HuH-7.5 (cell line): ENCODE measurements around the gene TMEM86B.

Source experiments
- DNase-seq: peaks from one replicate; pipeline ENCODE4 v3.0.0; 2011; ENCODE audit warnings: low spot score

Gene TMEM86B

GRCh38 chr19:55228403-55229031 lies at the start of gene TMEM86B:
TSS of gene TMEM86B (minus strand) at chr19:55228763. CDS start at chr19:55228741, 22 bp downstream.
- DNase-seq, result peak; percentile 98

DNA sequence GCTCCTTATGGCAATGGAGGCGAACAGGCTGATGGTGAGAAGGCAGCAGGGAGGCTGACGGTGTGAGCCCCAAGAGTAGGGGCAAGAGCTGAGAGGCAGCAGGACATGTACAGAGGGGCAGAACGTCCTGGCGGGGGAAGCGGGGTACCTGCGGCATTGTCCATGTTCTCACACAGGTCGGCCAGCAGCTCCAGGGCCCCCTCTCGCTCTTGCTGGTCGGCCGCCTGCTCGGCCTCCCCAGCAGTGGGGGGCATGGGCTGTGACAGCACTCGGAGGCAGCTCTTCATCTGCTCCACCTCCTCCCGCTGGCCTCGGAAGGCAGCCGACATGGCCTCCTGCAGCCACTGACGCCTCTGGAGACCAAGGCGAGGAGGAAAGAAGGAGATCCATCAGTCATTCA lies 48.9 kb upstream of the TMEM86B start:
- no peak for DNase-seq

- DNase-seq, result no peak
Measured at GRCh38 chr19:55276720-55277430, 48.3 kb upstream of the TMEM86B start.

DNA sequence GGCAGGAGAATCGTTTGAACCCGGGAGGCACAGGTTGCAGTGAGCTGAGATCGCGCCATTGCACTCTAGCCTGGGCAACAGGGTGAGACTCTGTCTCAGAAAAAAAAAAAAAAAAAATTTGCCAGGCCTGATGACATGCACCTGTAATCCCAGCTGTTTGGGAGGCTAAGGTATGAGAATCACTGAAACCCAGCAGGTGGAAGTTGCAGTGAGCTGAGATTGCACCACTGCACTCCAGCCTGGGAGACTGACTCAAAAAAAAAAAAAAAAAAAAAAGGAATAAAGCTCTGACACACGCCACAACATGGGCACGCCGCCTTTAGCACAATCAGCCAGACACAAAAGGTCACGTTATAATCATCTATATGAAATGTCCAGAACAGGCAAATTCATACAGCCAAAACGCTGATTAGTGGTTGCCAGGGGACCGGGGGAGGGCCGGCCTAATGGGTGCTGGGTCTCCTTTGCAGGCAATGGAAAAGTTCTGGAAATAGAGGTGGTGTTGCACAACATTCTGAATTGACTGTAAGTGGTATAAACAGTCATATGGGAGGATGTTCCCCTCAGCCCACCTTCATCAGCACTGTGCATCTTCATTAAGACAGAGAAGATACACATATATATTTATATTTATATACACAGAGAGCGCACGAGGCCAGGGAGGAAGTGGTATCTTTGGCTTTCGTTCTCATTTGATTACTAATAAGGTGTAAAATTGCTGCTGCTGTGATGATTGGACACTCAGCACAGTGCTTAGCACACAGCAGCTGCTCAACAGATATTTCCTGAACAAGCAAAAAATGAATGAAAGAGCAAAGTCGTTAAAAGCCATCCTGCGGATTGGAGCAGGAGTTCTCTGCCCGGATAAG lies 47.5 kb upstream of the TMEM86B start:
- no peak for DNase-seq

GRCh38 chr19:55273978-55274707 lies 45.6 kb upstream of the TMEM86B start:
- DNase-seq, result no peak

GRCh38 chr19:55272142-55272541 lies 43.6 kb upstream of the TMEM86B start:
- no peak for DNase-seq

DNA sequence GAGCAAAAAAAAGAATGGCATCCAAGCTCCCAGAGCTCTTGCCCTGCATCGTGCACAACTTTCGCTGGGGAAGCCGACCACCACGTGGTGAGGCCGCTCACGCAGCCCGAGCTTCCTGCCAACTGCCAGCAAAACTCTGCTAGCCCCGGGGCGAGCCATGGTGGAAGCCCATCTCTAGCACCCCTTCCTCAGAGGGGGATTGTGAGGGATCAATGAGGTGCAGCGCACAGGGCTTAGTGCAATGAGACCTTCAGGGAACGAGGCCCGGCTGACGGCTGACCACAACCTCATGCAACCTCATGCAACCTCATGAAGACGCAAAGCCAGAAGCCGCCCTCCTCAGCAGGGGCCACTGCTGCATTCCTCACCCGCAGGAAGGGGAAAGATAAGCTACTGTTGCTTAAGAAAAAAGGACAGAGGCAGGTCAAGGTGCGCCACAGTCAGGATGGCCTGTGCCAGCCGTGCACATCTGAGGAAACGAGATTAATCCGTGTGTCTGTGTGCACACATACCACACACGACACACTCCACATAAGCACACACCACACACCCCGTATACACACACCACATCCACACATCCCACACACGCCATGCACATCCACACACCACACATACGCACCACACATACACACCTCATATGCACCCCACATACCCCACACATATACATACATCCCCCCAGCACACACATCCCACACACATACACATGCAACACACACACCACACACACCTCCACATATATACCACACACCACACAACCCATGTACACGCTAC lies 41.8 kb upstream of the TMEM86B start:
- DNase-seq, result no peak

DNA sequence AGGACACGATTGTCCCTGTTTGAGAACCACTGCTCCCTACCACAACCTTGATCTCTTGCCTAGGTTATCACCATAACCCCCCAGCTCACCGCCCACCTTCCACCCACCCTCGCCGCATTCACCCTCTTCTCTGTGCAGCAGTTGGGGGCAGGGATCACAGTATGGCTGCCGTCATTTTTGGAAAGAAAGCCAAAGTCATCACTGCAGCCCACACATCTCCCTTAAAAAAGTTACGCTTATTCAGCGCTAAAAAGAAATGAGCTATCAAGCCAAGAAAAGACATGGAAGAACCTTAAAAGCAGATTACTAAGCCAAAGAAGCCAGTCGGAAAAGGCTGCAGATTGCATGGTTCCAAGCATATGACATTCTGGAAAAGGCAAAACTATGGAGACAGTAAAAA lies 40.7 kb upstream of the TMEM86B start:
- DNase-seq, result no peak

DNA sequence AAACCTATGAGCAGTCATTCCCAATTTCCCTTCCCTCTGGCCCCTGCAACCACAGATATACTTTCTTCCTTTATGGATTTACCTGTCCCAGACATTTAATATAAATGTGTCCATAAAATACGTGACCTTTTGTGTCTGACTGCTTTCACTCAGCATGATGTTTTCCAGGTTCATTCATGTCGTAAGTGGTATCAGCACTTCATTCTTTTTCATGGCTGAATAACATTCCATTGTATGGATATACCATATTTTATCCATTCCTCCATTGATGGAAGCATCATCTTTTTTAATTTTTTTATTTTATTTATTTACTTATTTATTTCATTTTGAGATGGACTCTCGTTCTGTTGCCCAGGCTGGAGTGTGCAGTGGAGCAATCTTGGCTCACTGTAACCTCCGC lies 38.3 kb upstream of the TMEM86B start:
- DNase-seq, result no peak

- DNase-seq, result no peak
Measured at GRCh38 chr19:55266404-55266803, 37.8 kb upstream of the TMEM86B start.

DNA sequence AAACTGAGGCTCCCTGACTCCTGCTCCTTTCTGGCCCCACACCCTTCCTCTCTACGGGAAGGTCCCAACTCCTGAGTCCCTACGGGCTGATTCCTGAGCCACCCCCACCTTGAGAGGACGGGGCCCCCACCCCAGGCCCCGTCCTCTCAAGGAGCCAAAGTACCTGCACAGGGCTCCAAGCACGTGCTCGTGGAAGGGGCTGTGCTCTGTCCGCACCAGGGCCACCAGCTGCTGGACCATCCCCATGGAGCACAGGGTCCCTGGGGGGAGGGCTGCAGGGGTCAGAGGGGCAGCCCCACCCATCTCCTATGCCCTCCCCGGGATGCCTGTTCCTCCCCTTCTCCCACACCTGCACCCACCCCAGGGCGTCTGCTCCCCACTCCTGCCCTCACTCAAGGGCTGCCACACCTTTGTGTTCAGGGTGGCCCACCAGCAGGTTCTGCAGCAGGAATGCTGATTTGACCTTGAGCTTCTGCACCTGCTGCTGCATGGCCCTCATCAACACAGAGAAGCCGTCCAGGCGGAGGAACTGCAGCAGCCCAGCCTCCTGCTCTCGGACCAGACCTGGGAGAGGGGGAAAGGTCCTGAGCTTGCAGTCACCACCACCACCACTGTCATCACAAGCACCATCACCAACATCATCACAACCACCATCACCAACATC lies 37.3 kb upstream of the TMEM86B start:
- no peak for DNase-seq

GRCh38 chr19:55265173-55265572 lies 36.6 kb upstream of the TMEM86B start:
- DNase-seq, result no peak

GRCh38 chr19:55264531-55264930 lies 36.0 kb upstream of the TMEM86B start:
- DNase-seq, result no peak

GRCh38 chr19:55262359-55262758 lies 33.8 kb upstream of the TMEM86B start:
- no peak for DNase-seq

DNA sequence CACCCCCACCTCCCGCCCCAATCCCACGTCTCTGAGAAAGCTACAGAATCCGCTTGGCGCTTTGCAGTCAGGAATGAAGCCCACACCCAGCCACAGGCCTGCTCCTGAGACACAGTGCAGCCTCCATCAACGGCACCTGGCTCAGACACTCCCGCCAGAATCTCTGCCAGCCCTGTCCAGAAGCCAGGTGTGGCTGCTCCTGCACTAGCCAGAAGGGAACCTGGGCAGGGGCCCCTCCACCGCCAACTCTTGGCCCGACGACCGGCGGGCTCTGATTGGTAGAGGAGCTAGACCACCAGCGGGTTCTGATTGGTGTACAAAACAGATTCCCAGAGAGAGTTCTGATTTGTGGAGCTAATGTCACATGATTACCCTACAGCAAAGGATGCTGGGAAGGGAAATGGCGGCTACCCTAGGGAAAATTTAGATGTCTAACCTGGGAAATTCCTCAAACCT lies 33.1 kb upstream of the TMEM86B start:
- no peak for DNase-seq

- no peak for DNase-seq
Measured at GRCh38 chr19:55259540-55260210, 31.1 kb upstream of the TMEM86B start.

DNA sequence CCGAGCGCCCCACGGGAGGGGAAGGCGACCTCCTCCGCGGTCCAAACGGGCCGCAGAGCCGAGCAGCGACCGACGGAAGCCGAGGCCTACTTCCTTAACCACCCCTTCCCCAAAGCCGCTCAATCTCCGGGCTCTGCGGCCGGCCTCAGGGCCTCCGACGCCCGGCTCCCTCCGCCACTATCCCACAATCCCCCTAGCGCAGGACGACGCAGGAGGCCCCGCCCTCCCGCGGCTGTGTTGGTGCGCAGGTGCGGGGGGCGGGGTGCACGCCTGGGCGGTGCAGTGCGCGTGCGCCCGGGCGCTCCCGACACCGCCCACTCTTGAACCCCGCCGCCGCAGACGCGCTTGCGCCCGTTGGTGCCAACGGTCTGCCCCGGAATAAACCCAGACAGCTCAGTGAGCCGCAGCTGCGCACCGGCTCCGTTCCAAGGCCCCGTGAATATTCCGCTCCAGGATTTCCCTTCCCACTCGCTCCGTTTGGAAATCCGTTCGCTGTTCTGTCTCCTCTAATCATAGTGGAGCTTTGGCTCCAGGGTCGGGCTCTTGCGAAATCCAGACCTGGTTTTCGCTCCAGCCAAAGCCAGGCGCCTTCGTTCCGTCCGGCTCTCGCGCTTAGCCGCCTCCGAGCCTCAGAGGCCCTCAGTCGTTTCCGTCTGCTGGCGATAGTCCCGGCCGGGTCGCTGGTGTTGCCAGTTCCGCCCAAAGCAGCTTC lies 30.4 kb upstream of the TMEM86B start, which contains the start of gene PPP6R1:
Gene PPP6R1 (minus strand): TSS at position 190 of the 712 bp plus-strand sequence. CDS start 11,914 bp downstream, outside the sequence.
- DNase-seq, result peak; percentile 99

DNA sequence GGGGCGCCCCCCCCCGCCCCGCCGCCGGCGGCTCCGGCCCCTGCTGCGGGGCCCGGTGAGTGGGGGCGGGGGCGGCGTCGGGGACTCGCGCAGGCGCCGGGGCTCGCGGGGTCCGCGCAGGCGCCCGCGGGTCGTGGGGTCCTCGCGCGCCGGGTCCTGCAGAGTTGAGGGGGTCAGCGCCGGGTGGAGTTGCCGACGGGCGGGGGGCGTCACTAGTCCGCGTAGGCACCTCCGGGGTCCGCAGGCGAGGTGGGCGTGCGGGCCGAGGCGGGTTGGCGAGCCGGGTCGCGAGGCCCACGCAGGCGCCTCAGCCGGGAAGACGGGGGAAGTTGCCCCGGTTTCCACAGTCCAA lies 29.9 kb upstream of the TMEM86B start:
- peak; percentile 51 for DNase-seq
